AG08396 (cell line): ENCODE data around the gene SLC16A12.
"Not testable (repeated sequence)": the region's sequence is repeated elsewhere in the genome, so short reads cannot be mapped to it uniquely, and the experiment has no call there.

Source experiments
- DNase-seq: peaks from one replicate; pipeline ENCODE4 v3.0.0; 2012; ENCODE audit warnings: low spot score, mixed read lengths

SLC16A12 gene

DNA sequence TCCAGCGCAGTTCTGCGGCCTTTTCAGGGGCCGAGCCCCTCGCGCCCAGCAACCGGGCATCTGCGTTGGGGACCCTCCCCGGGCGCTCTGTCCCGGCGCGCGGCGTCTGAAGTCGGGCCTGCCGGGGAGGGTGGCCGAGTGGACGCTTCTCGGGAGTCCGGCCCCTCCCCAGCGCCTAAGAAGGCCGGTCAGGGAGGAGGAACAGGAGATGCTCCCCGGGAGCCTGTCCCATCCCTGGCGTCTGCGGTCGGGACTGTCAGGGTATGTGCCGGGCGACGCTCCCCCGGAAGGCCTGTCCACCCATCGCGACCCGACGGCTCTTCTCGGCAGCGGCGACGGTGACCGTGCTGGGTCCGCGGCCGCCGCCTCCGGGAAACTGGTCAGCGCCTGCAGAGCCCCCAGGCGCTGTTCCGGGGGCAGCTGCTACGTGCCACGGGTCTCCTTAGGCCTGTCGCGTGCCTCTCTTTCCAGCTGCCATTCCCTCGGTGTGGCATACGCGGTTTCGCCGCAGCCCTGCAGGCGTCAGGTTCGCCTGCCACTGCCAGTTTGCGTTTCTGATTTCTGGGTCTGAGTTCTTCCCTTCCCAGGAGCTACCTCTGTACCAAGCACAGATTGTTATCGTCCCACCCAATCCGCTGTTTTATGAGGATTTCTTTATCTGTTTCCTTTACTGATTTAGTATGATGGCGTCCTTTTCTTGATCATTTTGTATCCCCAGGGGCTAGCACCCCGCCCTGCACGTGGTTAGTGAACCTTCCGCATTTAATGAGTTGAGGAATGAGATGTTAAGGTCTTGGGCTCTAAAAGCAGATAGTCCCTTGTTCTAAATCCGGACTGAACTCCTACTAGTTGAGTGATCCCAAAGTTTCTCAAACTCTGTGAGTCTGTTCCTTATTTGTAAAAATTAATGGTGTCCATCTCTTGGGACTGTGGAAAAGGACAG, 120.2 kb downstream of the SLC16A12 start:
- DNase-seq: peak; percentile 64

GRCh38 chr10:89414146-89414878, 121.1 kb downstream of the SLC16A12 start, which contains the start of gene IFIT5:
Gene IFIT5, plus strand, starts transcription at chr10:89414568. Its CDS starts 231 bp downstream, at chr10:89414799.
- peak; percentile 86 for DNase-seq

GRCh38 chr10:89413398-89413912, 121.9 kb downstream of the SLC16A12 start:
- no peak for DNase-seq

DNA sequence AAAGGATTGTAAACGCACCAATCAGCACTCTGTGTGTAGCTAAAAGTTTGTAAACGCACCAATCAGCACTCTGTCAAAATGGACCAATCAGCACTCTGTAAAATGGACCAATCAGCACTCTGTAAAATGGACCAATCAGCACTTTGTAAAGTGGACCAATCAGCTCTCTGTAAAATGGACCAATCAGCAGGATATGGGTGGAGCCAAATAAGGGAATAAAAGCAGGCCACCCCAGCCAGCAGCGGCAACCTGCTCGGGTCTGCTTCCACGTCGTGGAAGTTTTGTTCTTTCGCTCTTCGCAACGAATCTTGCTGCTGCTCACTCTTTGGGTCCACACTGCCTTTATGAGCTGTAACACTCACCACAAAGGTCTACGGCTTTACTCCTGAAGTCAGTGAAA, 123.1 kb downstream of the SLC16A12 start:
- not testable (repeated sequence) for DNase-seq

GRCh38 chr10:89411135-89411534, 124.3 kb downstream of the SLC16A12 start:
- not testable (repeated sequence) for DNase-seq

DNA sequence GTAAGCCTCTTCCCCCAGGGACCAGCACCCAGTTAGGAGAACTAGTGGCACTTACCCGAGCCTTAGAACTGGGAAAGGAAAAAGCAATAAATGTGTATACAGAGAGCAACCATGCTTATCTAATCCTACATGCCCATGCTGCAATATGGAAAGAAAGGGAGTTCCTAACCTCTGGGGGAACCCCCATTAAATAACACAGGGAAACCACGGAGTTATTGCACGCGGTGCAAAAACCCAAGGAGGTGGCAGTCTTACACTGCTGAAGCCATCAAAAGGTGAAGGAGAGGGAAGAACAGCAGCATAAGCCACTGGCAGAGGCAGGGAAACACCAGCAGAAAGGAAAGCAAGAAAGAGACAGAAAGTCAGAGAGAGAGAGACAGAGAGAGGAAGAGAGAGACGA, 124.8 kb downstream of the SLC16A12 start:
- not testable (repeated sequence) for DNase-seq

DNA sequence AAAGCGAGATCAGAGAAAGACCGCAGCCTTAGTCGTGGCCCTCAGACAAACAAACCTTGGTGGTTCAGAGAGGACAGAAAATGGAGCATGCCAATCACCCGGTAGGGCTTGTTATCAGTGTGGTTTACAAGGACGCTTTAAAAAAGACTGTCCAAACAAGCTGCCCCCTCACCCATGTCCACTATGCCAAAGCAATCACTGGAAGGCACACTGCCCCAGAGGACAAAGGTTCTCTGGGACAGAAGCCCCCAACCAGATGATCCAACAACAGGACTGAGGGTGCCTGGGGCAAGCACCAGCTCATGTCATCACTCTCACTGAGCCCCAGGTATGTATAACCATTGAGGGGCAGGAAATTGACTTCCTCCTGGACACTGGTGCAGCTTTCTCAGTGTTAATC, 126.1 kb downstream of the SLC16A12 start:
- not testable (repeated sequence) for DNase-seq

- not testable (repeated sequence) for DNase-seq
Measured at GRCh38 chr10:89407792-89408191, 127.6 kb downstream of the SLC16A12 start.

- DNase-seq: not testable (repeated sequence)
Measured at GRCh38 chr10:89406178-89406577, 129.2 kb downstream of the SLC16A12 start.

- no peak for DNase-seq
Measured at GRCh38 chr10:89404104-89405047, 131.0 kb downstream of the SLC16A12 start.

DNA sequence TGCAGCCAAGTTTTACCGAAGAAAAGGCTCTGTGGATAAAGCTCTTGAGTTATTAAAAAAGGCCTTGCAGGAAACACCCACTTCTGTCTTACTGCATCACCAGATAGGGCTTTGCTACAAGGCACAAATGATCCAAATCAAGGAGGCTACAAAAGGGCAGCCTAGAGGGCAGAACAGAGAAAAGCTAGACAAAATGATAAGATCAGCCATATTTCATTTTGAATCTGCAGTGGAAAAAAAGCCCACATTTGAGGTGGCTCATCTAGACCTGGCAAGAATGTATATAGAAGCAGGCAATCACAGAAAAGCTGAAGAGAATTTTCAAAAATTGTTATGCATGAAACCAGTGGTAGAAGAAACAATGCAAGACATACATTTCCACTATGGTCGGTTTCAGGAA, 132.4 kb downstream of the SLC16A12 start:
- no peak for DNase-seq

DNA sequence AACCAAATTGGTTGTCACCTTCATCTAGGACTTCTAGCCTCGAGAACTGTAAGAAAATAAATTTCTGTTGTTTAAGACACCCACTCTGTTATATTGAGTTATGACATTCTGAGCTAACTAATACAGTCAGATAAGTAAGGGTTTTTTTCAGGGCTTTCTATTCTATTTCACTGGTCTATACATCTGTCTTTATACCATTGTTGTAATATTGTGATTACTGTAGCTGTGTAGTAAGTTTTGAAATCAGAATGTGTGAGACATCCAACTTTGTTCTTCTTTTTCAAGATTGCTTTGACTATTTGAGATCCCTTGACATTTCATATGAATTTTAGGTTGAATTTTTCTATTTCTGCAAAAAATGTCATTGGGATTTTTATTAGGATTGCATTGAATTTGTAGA, 135.4 kb downstream of the SLC16A12 start:
- DNase-seq: no peak

DNA sequence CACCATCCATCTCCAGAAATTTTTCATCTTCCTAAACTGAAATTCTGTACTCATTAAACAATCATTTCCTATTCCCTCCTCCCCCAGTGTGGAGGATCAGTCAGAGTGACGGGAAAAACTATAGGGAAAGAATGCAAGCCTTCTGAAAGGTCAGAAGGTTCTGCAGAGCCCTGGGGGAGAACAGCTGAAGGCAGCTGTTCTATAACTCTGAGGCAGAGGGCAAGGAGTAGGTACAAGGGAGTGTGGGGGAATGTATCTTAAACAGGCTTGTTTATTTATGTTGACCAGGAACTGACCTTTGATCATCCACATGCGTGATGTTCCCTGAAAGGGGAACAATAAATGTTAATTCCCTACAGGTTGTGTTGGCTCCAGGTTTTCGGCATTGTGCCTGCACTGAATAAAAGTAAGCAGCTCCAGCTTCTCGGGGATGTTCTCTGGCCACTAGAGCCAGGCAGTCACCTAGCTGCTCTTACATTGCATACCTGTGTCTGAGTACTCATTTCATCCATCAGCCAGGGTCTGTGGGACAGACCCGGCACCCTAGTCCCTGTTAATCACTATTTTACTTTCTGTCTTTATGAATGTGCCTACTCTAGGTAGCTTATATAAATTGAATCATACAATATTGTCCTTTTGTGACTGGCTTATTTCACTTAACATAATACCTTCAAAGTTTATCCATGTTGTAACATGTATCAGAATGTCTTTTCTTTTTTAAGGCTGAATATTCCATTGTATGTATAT, 137.2 kb downstream of the SLC16A12 start:
- DNase-seq: no peak

DNA sequence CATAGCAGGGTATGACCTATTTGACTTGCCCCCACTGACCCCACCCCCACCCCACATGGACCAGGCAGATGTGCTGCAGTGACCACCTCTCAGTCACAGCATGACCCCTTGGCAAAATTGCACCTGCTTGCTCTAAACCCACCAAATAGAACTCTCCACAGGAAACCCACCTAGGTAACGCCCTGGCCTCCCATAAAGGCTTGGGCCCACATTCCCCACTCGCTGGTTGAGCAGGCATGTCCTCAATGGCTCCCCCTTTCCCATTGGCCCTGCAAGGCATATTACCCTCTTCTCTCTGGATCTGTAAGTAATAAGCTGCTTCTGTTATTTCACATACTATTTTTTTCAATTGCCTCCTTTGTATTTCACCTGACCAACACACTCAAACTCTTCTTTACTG, 140.3 kb downstream of the SLC16A12 start:
- no peak for DNase-seq

GRCh38 chr10:89393898-89394297, 141.5 kb downstream of the SLC16A12 start:
- no peak for DNase-seq

GRCh38 chr10:89392974-89393373, 142.4 kb downstream of the SLC16A12 start:
- DNase-seq: peak; percentile 59

- peak; percentile 79 for DNase-seq
Measured at GRCh38 chr10:89391907-89392756, 143.3 kb downstream of the SLC16A12 start, which contains the start of gene IFIT1. Gene IFIT1, plus strand, starts transcription at chr10:89392623. Its CDS starts 90 bp downstream, at chr10:89392713.

GRCh38 chr10:89391226-89391576, 144.2 kb downstream of the SLC16A12 start:
- not testable (repeated sequence) for DNase-seq

- no peak for DNase-seq
Measured at GRCh38 chr10:89390476-89391225, 144.7 kb downstream of the SLC16A12 start.
